Measurements from ENCODE around the gene KRT73. TPM values are rescaled to one million over a fixed set of nuclear protein-coding genes. Genes with fewer than 3 reads are reported as not detected.

KRT73 gene
- total and polyA plus RNA-seq, 2 experiments from 2014 or later: not detected

DNA sequence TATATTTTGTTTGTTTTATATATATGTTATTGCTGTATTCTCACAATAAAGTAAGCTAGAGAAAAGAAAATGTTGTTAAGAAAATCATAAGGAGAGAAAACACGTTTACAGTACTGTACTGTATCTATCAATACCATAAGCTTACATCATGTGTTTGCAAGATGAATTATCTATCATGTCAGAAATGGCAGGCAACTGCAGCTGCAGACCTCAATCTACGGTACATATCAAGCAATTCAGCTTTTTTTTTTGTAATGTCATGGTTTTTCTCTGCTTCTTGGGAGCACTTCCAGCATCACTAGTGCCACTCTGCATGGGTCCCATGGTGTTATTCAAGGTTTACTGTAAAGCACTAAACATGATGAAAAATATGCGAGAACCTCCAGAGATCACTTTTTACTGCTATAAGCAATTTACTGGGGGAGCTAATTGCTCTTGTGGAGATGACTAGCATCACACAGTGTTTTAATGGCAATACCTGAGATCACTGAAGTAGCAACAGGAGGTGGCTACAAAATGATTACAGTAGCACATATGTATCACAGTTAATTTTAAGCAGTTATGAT is 42.7 kb upstream of the KRT73 start:
- no peak overlapping the region for H3K4me2 ChIP-seq
- H3K36me3 ChIP-seq (replicated peaks; ENCODE audit: insufficient read depth, low read depth): no peaks in the 10 kb centered on the region
- no peaks in the 10 kb centered on the region for H3K9me2 ChIP-seq (replicated peaks; ENCODE audit: insufficient read depth)
- 78% methylated on average over 3 of the region's 3 CpGs for WGBS (ENCODE audit: low lambda C conversion rate, missing lambda C conversion rate)
- no peak for DNase-seq (ENCODE audit: low spot score)
- no peaks in the 10 kb centered on the region for H3K9me3 ChIP-seq (ENCODE audit: low read depth)
- H3K79me2 ChIP-seq: no peaks in the 10 kb centered on the region
- no peaks in the 10 kb centered on the region for H4K20me1 ChIP-seq (ENCODE audit: insufficient read depth, poor library complexity, severe bottlenecking)
- H3K27me3 ChIP-seq: peaks cover 26% of the 10 kb centered on the region
- H2AFZ ChIP-seq: no peak overlapping the region
- no peaks in the 10 kb centered on the region for H3K4me1 ChIP-seq (ENCODE audit: insufficient read depth)
- no peak overlapping the region for H3K4me3 ChIP-seq
- H3K27ac ChIP-seq: no peak overlapping the region
- TF ChIP-seq, protein P1, sequence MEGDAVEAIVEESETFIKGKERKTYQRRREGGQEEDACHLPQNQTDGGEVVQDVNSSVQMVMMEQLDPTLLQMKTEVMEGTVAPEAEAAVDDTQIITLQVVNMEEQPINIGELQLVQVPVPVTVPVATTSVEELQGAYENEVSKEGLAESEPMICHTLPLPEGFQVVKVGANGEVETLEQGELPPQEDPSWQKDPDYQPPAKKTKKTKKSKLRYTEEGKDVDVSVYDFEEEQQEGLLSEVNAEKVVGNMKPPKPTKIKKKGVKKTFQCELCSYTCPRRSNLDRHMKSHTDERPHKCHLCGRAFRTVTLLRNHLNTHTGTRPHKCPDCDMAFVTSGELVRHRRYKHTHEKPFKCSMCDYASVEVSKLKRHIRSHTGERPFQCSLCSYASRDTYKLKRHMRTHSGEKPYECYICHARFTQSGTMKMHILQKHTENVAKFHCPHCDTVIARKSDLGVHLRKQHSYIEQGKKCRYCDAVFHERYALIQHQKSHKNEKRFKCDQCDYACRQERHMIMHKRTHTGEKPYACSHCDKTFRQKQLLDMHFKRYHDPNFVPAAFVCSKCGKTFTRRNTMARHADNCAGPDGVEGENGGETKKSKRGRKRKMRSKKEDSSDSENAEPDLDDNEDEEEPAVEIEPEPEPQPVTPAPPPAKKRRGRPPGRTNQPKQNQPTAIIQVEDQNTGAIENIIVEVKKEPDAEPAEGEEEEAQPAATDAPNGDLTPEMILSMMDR (IDR thresholded peaks at IDR 0.05; ENCODE audit: poor library complexity): no peak
- TF ChIP-seq EZH2phosphoT487 (IDR thresholded peaks at IDR 0.05; ENCODE audit: low read depth, severe bottlenecking, unreplicated experiment) (no peak), EZH2 (IDR thresholded peaks at IDR 0.05; ENCODE audit: borderline replicate concordance) (no peak)

DNA sequence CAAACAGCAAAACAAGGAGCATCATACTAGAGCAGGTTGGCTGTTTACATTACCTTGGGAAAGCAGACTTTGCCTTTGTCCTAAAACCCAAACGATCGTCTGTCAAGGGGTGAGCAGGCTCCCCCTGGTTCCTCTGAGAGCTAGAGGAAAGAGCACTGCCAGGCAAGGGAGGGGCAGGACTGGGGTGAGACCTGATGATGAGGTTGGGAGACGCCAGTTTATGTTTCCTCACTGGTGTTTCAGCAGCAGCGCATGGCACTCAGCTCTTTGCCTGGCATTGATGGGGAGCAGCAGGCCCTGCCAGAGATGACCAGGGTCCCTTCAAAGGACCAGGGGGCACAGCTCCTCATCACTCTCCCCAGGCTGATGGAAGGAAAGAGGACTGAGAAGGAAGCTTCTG is 41.6 kb upstream of the KRT73 start:
- TF ChIP-seq, protein P1 (IDR thresholded peaks at IDR 0.05; ENCODE audit: poor library complexity): no peak
- TF ChIP-seq EZH2 (IDR thresholded peaks at IDR 0.05; ENCODE audit: borderline replicate concordance) (no peak), EZH2phosphoT487 (IDR thresholded peaks at IDR 0.05; ENCODE audit: low read depth, severe bottlenecking, unreplicated experiment) (no peak)
- Histone ChIP-seq H3K27me3 (peaks cover 26% of the 10 kb centered on the region), H3K27ac (no peak overlapping the region), H3K9me3 (ENCODE audit: low read depth) (no peaks in the 10 kb centered on the region), H3K4me2 (no peak overlapping the region), H3K9me2 (replicated peaks; ENCODE audit: insufficient read depth) (no peaks in the 10 kb centered on the region), H2AFZ (no peak overlapping the region), H3K36me3 (replicated peaks; ENCODE audit: insufficient read depth, low read depth) (no peaks in the 10 kb centered on the region), H3K79me2 (no peaks in the 10 kb centered on the region), H3K4me1 (ENCODE audit: insufficient read depth) (no peaks in the 10 kb centered on the region), H3K4me3 (no peak overlapping the region), H4K20me1 (ENCODE audit: insufficient read depth, poor library complexity, severe bottlenecking) (no peaks in the 10 kb centered on the region)
- no peak for DNase-seq (ENCODE audit: low spot score)
- WGBS (ENCODE audit: low lambda C conversion rate, missing lambda C conversion rate): 81% methylated on average over 4 of the region's 4 CpGs

DNA sequence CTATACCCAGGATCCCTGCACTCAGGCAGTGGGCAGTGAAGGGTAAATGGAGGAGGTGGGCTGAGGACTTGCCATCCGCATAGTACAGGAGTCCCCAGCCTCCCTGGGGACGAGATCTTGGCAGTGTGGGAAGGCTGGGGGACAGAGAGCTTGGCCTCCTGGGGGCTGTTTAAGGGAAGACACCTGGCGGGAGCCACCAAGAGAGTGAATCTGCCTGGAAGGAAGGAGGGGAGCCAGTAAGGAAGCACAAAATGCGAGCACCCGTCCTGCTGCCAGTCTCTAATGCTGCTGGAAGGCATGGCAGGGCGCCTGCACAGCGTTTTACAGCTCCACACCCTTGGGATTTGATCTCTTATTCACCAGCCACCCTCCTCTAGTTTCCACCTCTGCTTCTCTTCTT is 41.0 kb upstream of the KRT73 start:
- no peak overlapping the region for H3K4me2 ChIP-seq
- no peaks in the 10 kb centered on the region for H3K9me2 ChIP-seq (replicated peaks; ENCODE audit: insufficient read depth)
- H3K9me3 ChIP-seq (ENCODE audit: low read depth): no peaks in the 10 kb centered on the region
- no peaks in the 10 kb centered on the region for H4K20me1 ChIP-seq (ENCODE audit: insufficient read depth, poor library complexity, severe bottlenecking)
- no peak overlapping the region for H2AFZ ChIP-seq
- DNase-seq (ENCODE audit: low spot score): no peak
- peaks cover 30% of the 10 kb centered on the region for H3K27me3 ChIP-seq
- no peaks in the 10 kb centered on the region for H3K79me2 ChIP-seq
- no peaks in the 10 kb centered on the region for H3K36me3 ChIP-seq (replicated peaks; ENCODE audit: insufficient read depth, low read depth)
- H3K4me1 ChIP-seq (ENCODE audit: insufficient read depth): no peaks in the 10 kb centered on the region
- H3K4me3 ChIP-seq: no peak overlapping the region
- 78% methylated on average over 7 of the region's 7 CpGs for WGBS (ENCODE audit: low lambda C conversion rate, missing lambda C conversion rate)
- no peak for TF ChIP-seq EZH2 (IDR thresholded peaks at IDR 0.05; ENCODE audit: borderline replicate concordance)
- TF ChIP-seq EZH2phosphoT487 (IDR thresholded peaks at IDR 0.05; ENCODE audit: low read depth, severe bottlenecking, unreplicated experiment): no peak
- no peak overlapping the region for H3K27ac ChIP-seq

DNA sequence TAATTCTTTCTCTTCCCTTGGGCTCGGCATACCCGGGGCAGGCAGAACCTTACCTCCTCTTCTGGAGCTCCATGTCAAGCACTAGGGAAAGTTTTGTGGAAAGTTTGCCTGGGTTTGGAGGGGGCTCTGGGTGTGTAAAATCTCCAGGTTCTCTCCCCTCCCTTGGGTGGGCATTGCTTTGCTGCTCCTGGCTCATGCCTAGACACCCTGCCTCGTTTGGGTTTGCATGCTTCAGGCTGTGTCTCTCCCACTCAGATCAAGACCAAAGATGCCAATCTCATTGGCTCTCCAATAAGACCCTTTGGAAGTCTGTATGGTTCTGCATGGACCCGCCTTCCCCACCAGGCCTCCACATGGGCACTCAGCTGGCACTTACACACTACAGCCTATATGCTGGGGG is 39.8 kb upstream of the KRT73 start:
- Histone ChIP-seq H4K20me1 (ENCODE audit: insufficient read depth, poor library complexity, severe bottlenecking) (no peaks in the 10 kb centered on the region), H2AFZ (no peak overlapping the region), H3K9me2 (replicated peaks; ENCODE audit: insufficient read depth) (no peaks in the 10 kb centered on the region), H3K9me3 (ENCODE audit: low read depth) (no peaks in the 10 kb centered on the region), H3K79me2 (no peaks in the 10 kb centered on the region), H3K27me3 (peaks cover 27% of the 10 kb centered on the region), H3K27ac (no peak overlapping the region), H3K36me3 (replicated peaks; ENCODE audit: insufficient read depth, low read depth) (no peaks in the 10 kb centered on the region), H3K4me1 (ENCODE audit: insufficient read depth) (no peaks in the 10 kb centered on the region), H3K4me2 (no peak overlapping the region), H3K4me3 (no peak overlapping the region)
- TF ChIP-seq EZH2 (IDR thresholded peaks at IDR 0.05; ENCODE audit: borderline replicate concordance) (no peak), EZH2phosphoT487 (IDR thresholded peaks at IDR 0.05; ENCODE audit: low read depth, severe bottlenecking, unreplicated experiment) (no peak)
- TF ChIP-seq, protein P1 (IDR thresholded peaks at IDR 0.05; ENCODE audit: poor library complexity): no peak
- WGBS (ENCODE audit: low lambda C conversion rate, missing lambda C conversion rate): 89% methylated on average over 4 of the region's 4 CpGs
- DNase-seq (ENCODE audit: low spot score): no peak
